Measurements from ENCODE around the gene EDA.

DNA sequence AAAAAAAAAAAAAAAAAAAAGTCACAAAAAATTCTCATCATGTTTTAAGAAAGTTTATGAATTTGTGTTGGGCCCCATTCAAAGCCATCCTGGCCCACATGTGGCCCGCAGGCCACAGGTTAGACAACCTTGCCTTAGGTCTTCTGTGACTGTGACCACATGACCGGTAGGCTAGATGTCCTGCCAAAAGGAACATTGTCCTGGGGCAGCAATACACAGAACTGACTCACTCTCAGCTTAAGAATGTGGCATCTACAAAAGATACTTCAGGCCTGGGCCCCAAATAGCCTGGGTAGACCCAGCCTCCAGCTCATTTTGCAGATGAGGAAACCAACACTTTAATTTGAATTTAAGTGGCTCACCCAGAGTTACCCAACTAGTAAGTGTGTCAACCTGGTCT, 423.8 kb downstream of the EDA start:
- TF ChIP-seq CBX1 (IDR thresholded peaks at IDR 0.05; ENCODE audit: low read depth) (no peak), TBL1XR1 (IDR thresholded peaks at IDR 0.05; ENCODE audit: borderline replicate concordance, low read length, partially characterized antibody) (no peak), DPF2 (CRISPR knock-in tag; IDR thresholded peaks at IDR 0.05; ENCODE audit: borderline replicate concordance, low read depth) (no peak), MLX (CRISPR knock-in tag; IDR thresholded peaks at IDR 0.05) (no peak), PHF8 (CRISPR knock-in tag; IDR thresholded peaks at IDR 0.05) (no peak), EZH2 (conservative IDR thresholded peaks at IDR 0.05; ENCODE audit: low read depth, low read length) (no peak), MAX (IDR thresholded peaks at IDR 0.05) (no peak), ZNF20 (CRISPR knock-in tag; IDR thresholded peaks at IDR 0.05) (no peak), TCF12 (IDR thresholded peaks at IDR 0.05) (no peak), TCF12 (CRISPR knock-in tag; IDR thresholded peaks at IDR 0.05) (no peak)
